Muscle layer of colon (tissue), 2 donors: ENCODE measurements around the gene CFAP97D2.

Source experiments
- H3K27ac ChIP-seq: one replicate; pipeline ENCODE4 v1.7.0; 2013; ENCODE audit warnings: low read depth, mild to moderate bottlenecking, low read length, moderate library complexity
- H3K27me3 ChIP-seq, 2 donors: one replicate each; pipeline ENCODE4 v1.7.0; 2013; ENCODE audit warnings: low read length in 2 of 2, mild to moderate bottlenecking in 2 of 2; ENCODE audit not compliant: insufficient read depth in 2 of 2, control insufficient read depth in 1 of 2
- H3K36me3 ChIP-seq: one replicate; pipeline ENCODE4 v1.7.0; 2013; ENCODE audit warnings: mild to moderate bottlenecking, low read length; ENCODE audit not compliant: insufficient read depth
- H3K4me1 ChIP-seq: one replicate; pipeline ENCODE4 v1.7.0; 2013; ENCODE audit warnings: mild to moderate bottlenecking, low read length; ENCODE audit not compliant: insufficient read depth
- H3K4me3 ChIP-seq, 2 donors: one replicate each; pipeline ENCODE4 v1.7.0; 2013; ENCODE audit warnings: low read length in 2 of 2, low read depth in 1 of 2, mild to moderate bottlenecking in 1 of 2, moderate library complexity in 1 of 2
- H3K9ac ChIP-seq: one replicate; pipeline ENCODE4 v1.7.0; 2013; ENCODE audit warnings: low read length
- H3K9me3 ChIP-seq: one replicate; pipeline ENCODE4 v1.7.0; 2013; ENCODE audit warnings: mild to moderate bottlenecking, low read length
- donor health status: abdominal sarcoma.
- donor health status: Adenocarcinoma of cecum.

Gene CFAP97D2

DNA sequence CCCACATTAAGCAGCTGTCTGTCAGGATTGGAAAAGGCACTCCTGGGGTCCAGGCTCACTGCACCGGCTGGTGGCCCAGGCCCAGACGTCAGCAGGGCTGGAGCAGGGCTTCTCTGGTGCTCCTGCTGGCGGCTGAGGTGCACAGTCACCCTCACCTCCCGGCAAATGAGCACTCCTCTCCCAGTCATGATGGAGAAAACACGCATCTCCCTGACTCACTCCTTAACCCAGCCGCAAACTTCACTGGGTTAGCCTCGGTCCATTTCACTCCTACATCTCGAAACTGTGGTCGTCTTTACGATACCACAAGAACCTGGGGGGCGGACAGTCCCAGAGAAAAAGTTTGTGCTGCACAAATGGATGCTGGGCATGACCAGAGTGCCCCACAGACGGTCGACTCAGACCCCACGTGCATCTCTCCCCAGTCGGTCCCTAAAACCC, 43.3 kb upstream of the CFAP97D2 start:
- H3K4me1 ChIP-seq, result peaks cover 5% of the 10 kb centered on the region
- no peaks in the 10 kb centered on the region for H3K27me3 ChIP-seq
- H3K36me3 ChIP-seq, result no peaks in the 10 kb centered on the region
- H3K27ac ChIP-seq, result no peak overlapping the region
- no peak overlapping the region for H3K4me3 ChIP-seq
- H3K9ac ChIP-seq, result no peak overlapping the region
- no peaks in the 10 kb centered on the region for H3K9me3 ChIP-seq

DNA sequence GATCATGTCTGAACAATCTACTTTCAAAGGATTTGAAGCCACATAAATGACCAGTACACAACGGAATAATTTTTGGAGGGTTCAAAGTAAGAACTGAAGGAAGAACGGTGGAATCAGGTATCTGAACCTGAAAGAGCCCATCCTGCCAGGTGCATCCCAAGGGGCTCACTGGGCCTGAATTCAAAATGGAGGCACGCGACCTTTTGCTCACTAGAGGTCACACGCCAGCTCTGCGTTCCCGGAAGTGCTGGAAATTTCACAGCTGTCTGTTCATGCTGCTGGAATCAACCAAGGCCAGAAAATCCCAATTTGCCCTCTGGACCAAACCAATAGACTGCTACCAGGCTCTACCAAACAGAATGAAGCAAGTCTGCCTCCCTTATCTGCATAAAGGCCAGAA, 42.5 kb upstream of the CFAP97D2 start:
- Histone ChIP-seq H3K27me3 (no peaks in the 10 kb centered on the region), H3K4me3 (no peak overlapping the region), H3K4me1 (peaks cover 3% of the 10 kb centered on the region), H3K27ac (no peak overlapping the region), H3K9ac (no peak overlapping the region), H3K9me3 (no peaks in the 10 kb centered on the region), H3K36me3 (no peaks in the 10 kb centered on the region)

GRCh38 chr13:114140131-114140905, 38.7 kb upstream of the CFAP97D2 start:
- no peaks in the 10 kb centered on the region for H3K27me3 ChIP-seq
- H3K4me1 ChIP-seq, result no peaks in the 10 kb centered on the region
- H3K36me3 ChIP-seq, result no peaks in the 10 kb centered on the region
- no peak overlapping the region for H3K27ac ChIP-seq
- no peaks in the 10 kb centered on the region for H3K9me3 ChIP-seq
- H3K9ac ChIP-seq, result no peak overlapping the region
- no peak overlapping the region for H3K4me3 ChIP-seq

GRCh38 chr13:114140906-114141250, 38.2 kb upstream of the CFAP97D2 start:
- Histone ChIP-seq H3K9me3 (no peaks in the 10 kb centered on the region), H3K9ac (no peak overlapping the region), H3K36me3 (no peaks in the 10 kb centered on the region), H3K4me3 (no peak overlapping the region), H3K27ac (no peak overlapping the region), H3K4me1 (no peaks in the 10 kb centered on the region), H3K27me3 (no peaks in the 10 kb centered on the region)

DNA sequence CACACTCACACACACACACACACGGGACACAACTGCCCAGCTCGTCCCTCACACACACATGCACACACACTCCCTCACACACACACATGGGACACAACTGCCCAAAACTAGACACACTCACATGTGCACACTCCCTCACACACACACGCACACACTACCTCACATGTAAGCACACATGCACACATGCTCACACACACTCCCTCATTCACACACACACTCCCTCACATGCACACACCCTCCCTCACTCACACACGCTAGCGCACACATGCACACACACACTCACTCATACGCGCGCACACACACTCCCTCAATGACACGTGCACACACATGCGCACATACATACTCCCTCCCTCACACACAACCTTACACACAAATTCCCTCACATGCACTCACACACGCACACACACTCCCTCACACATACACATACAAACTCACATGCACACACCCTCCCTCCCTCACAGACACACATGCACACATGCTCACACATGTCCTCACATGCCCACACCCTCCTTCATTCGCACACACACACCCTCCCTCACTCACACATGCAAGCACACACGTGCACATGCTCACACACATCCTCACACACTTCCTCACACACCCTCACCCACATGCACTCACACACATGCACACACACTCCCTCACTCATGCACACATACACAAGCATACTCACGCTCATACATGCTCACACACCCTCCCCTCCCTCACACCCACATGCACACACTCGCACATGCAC, 37.6 kb upstream of the CFAP97D2 start:
- Histone ChIP-seq H3K4me1 (no peaks in the 10 kb centered on the region), H3K9me3 (no peaks in the 10 kb centered on the region), H3K4me3 (no peak overlapping the region), H3K27me3 (no peaks in the 10 kb centered on the region), H3K27ac (no peak overlapping the region), H3K9ac (no peak overlapping the region), H3K36me3 (no peaks in the 10 kb centered on the region)

- no peaks in the 10 kb centered on the region for H3K36me3 ChIP-seq
- H3K9me3 ChIP-seq, result no peaks in the 10 kb centered on the region
- no peak overlapping the region for H3K9ac ChIP-seq
- H3K4me1 ChIP-seq, result no peaks in the 10 kb centered on the region
- H3K27me3 ChIP-seq, result no peaks in the 10 kb centered on the region
- H3K4me3 ChIP-seq, result no peak overlapping the region
- H3K27ac ChIP-seq, result no peak overlapping the region
These were observed 36.9 kb upstream of the CFAP97D2 start for GRCh38 chr13:114142137-114142550.

GRCh38 chr13:114142640-114143490, 36.2 kb upstream of the CFAP97D2 start:
- Histone ChIP-seq H3K4me3 (no peak overlapping the region), H3K27ac (no peak overlapping the region), H3K27me3 (no peaks in the 10 kb centered on the region), H3K9ac (no peak overlapping the region), H3K36me3 (no peaks in the 10 kb centered on the region), H3K9me3 (no peaks in the 10 kb centered on the region), H3K4me1 (no peaks in the 10 kb centered on the region)

DNA sequence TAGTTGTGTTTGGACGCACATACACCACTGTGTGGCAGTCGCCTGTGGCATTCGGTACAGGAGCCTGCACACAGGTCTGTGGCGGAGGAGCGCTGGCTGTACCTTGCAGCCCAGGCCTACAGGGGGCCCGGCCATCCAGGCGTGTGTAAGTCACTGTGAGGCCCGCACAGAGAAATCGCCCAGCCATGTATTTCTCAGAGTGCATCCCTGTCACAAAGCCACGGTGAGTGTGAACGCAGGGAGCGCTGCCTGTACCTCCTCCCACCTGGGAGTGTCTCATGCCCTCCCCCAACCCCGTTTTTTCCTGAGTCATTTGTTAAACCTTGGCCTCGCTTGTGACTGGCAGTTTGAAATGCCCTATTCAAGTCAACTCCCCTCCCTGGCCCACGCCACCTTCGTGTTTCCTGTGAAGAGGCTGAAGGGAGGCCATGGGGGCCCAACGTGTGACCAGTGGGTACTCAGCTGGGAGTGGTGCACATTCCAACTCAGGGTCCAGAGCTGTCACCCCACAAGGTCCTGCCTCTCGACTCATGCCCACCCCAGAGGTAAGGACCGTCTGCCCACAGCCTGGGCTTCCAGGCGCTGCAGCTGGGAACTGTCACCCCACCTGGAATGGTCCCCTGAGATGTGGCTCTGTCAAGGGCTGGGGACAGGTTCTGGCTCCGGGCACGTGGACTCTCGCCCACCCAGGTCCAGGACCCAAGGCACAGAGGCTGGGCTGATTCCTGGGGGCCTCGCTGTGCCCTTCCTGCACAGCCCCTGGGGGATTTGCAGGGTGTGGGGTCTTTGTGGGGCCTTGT, 35.1 kb upstream of the CFAP97D2 start:
- no peak overlapping the region for H3K27ac ChIP-seq
- no peaks in the 10 kb centered on the region for H3K36me3 ChIP-seq
- H3K9ac ChIP-seq, result no peak overlapping the region
- no peak overlapping the region for H3K4me3 ChIP-seq
- H3K9me3 ChIP-seq, result no peaks in the 10 kb centered on the region
- no peaks in the 10 kb centered on the region for H3K4me1 ChIP-seq
- no peaks in the 10 kb centered on the region for H3K27me3 ChIP-seq

DNA sequence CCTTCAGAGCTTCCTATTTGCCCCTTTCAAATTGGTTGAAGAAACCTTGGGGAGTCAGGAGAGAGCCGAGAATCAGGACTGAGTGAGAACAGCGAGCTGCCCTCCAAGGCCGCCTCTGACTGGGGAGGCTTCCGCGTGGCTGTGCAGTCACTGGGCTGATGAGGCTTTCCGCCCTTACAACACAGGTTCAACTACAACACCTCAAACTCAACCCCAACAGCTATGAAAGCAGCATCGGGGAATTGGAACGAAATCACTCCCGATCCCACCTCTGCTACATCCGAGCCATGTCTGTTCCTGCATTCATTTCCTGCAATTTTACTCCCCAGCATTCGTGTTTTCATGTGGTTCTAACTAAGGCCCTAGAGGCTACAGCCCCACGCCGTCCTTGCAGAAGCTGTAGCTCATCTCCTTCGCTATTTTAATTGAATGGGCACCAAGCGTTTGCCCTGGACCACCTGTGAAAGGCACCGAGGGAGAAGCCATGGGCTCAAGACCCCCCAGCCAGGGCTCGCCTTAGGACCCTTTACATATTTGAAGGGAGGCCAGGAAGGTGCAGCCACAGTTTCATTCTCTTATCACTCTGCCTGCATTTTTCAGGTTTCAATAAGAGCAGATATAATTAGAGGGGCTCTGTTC, 34.3 kb upstream of the CFAP97D2 start:
- no peak overlapping the region for H3K9ac ChIP-seq
- H3K27ac ChIP-seq, result no peak overlapping the region
- no peak overlapping the region for H3K4me3 ChIP-seq
- H3K9me3 ChIP-seq, result no peaks in the 10 kb centered on the region
- H3K27me3 ChIP-seq, result no peaks in the 10 kb centered on the region
- no peaks in the 10 kb centered on the region for H3K36me3 ChIP-seq
- H3K4me1 ChIP-seq, result no peaks in the 10 kb centered on the region

DNA sequence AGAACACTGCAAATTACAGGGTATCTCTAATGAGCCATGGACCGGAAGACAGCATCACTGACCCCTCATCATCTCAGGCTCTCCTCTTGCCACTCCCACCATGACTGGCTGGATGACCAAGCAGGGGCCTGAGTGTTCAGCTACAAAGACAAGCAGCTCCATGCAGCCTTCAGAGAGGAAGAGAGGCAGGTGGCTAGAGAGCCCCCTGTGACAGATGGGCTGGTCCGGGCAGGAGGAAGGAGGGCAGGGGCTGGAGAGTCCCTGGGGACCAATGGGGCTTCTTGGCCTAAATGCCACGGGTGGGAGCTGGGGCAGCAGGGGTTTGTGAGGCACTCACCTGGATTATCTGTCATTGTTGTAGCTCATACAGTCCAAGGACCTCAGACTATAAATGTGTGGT, 33.8 kb upstream of the CFAP97D2 start:
- Histone ChIP-seq H3K27ac (no peak overlapping the region), H3K27me3 (no peaks in the 10 kb centered on the region), H3K36me3 (no peaks in the 10 kb centered on the region), H3K4me1 (no peaks in the 10 kb centered on the region), H3K9me3 (no peaks in the 10 kb centered on the region), H3K9ac (no peak overlapping the region), H3K4me3 (no peak overlapping the region)
